Left colon (tissue), 2 donors: ENCODE measurements around the gene SULT1A2. TPM values are rescaled to one million over a fixed set of nuclear protein-coding genes. Genes with fewer than 3 reads are reported as not detected.
"Not testable (repeated sequence)": the region's sequence is repeated elsewhere in the genome, so short reads cannot be mapped to it uniquely, and the experiment has no call there.

ENCODE experiments used
- ATAC-seq: fragments of 200-7000 bp; cut with Tn5 transposase; one replicate; pipeline ENCODE4 v1.9.1; 2020; ENCODE audit warnings: mild to moderate bottlenecking, moderate library complexity
- DNase-seq, 2 donors: peaks; one replicate each; pipeline ENCODE4 v3.0.0-alpha.2; 2020
- intact Hi-C, 2 donors: fragments of 100-400 bp; cut with DNase I in 1 of 2; cut with micrococcal nuclease in 1 of 2; formaldehyde crosslinking; loops; one replicate each; pipeline versions ENCODE4 v1.11.2 to v1.14.0; 2022; cut with DNase I, micrococcal nuclease
- long read RNA-seq: library from polyadenylated mRNA; unstranded; transcript quantifications from one replicate; pipeline ENCODE4 v2.0.0, GENCODE V29; 2021
- total RNA-seq, 2 donors: library from RNA; stranded (reverse); fragmentation: NEBNext Ultra II Directional; extraction: Animal tissue kit (Norgen Biotek cat#: 25700); gene quantifications; one replicate each; pipeline ENCODE4 v1.2.1, GENCODE V29; 2021
- donor health status: DM: no; HTN: no; CAD: no.
- donor health status: DM: yes; HTN: yes; CAD: no.

SULT1A2 gene
- total RNA-seq = 10 to 100 TPM; 26.9 to 30.6 TPM
- long read RNA-seq, partial matches to known transcripts = 12 of 21 reads
- long read RNA-seq, other reads (novel, unspliced or antisense) = 8 of 21 reads

- peak; percentile 75 to 80 for DNase-seq
- peak; percentile 70 for ATAC-seq
- intact Hi-C loops = no loop called here
Observed at GRCh38 chr16:28596840-28597691, at the start of gene SULT1A2. Gene SULT1A2, minus strand, starts transcription at chr16:28597050. Its CDS starts 1,120 bp downstream, at chr16:28595930.

GRCh38 chr16:28639959-28640358 is 43.1 kb upstream of the SULT1A2 start:
- ATAC-seq, DNase-seq, intact Hi-C loops: not testable (repeated sequence)

GRCh38 chr16:28638359-28638758 is 41.5 kb upstream of the SULT1A2 start:
- DNase-seq, intact Hi-C loops, ATAC-seq: not testable (repeated sequence)

GRCh38 chr16:28637765-28638164 is 40.9 kb upstream of the SULT1A2 start, which contains the start of gene NPIPB8:
Gene NPIPB8, plus strand, starts transcription at chr16:28638065. Its CDS starts 296 bp downstream, at chr16:28638361.
- intact Hi-C loops, ATAC-seq: not testable (repeated sequence)

GRCh38 chr16:28636093-28636823 is 39.4 kb upstream of the SULT1A2 start:
- DNase-seq, intact Hi-C loops, ATAC-seq: not testable (repeated sequence)

More at GRCh38 chr16:28637765-28638164, 40.9 kb upstream of the SULT1A2 start, which contains the start of gene NPIPB8:
- not testable (repeated sequence) for DNase-seq

- intact Hi-C loops, DNase-seq, ATAC-seq: not testable (repeated sequence)
Observed at GRCh38 chr16:28630905-28631304, 34.1 kb upstream of the SULT1A2 start.

GRCh38 chr16:28623172-28623711 is 26.4 kb upstream of the SULT1A2 start:
- DNase-seq (peak; percentile 76 to 83), ATAC-seq (peak; percentile 94)
- intact Hi-C loops = no loop called here

GRCh38 chr16:28622532-28623171 is 25.8 kb upstream of the SULT1A2 start:
- ATAC-seq = peak; percentile 60
- intact Hi-C loops, DNase-seq: not testable (repeated sequence)

GRCh38 chr16:28621481-28622155 is 24.8 kb upstream of the SULT1A2 start:
- DNase-seq (no peak), ATAC-seq (no peak)
- intact Hi-C loops = no loop called here

GRCh38 chr16:28620316-28620715 is 23.5 kb upstream of the SULT1A2 start:
- ATAC-seq, intact Hi-C loops, DNase-seq: not testable (repeated sequence)

- no peak for DNase-seq
- no peak for ATAC-seq
- intact Hi-C loops = no loop called here
Observed at GRCh38 chr16:28617874-28618273, 21.0 kb upstream of the SULT1A2 start.

- no peak for DNase-seq
- intact Hi-C loops = no loop called here
- ATAC-seq = no peak
Observed at GRCh38 chr16:28616636-28617035, 19.8 kb upstream of the SULT1A2 start.

- ATAC-seq, intact Hi-C loops: not testable (repeated sequence)
Observed at GRCh38 chr16:28616224-28616577, 19.4 kb upstream of the SULT1A2 start.

GRCh38 chr16:28615486-28616223 is 18.8 kb upstream of the SULT1A2 start:
- intact Hi-C loops, ATAC-seq: not testable (repeated sequence)
- peak; percentile 61 to 66 for DNase-seq

More at GRCh38 chr16:28616224-28616577, 19.4 kb upstream of the SULT1A2 start:
- not testable (repeated sequence) for DNase-seq

GRCh38 chr16:28614561-28614960 is 17.7 kb upstream of the SULT1A2 start:
- ATAC-seq, intact Hi-C loops, DNase-seq: not testable (repeated sequence)

GRCh38 chr16:28613912-28614311 is 17.1 kb upstream of the SULT1A2 start:
- DNase-seq, intact Hi-C loops, ATAC-seq: not testable (repeated sequence)
